ENCODE data around the gene ARFGEF3.

ARFGEF3 gene

DNA sequence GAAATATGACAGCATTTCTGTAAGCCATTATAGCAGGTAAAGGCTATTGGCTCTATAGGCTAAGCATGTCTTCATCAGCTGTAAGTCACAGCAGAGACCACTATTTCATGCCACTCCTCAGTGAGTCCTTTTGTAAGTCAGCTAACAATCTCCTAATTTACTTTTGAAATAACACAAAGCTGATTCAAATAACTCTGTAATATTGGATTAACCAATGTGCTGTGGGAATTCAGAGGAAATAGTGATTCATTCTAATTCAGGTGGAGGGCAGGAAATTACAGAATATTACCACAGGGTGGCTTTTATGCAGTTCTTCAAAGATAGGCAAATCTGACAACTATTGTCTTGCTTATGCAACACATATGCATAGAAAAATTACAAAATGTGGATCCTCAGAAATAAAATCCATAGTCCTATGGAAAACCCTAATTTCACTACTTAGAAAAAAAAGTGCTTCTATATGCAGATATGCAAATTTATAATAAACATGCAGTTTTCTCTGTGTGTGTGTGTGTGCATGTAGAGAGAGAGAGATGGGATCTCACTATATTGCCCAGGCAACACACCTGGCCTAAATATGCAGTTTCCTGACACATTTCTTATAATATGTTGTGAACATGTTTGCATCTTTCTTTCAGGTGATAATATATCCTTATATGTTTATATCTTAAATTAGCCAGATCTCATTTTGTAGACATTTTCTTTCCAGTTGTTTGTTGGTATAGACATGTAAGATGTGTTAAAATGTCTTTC lies 211.1 kb downstream of the ARFGEF3 start:
- no peak for DNase-seq

DNA sequence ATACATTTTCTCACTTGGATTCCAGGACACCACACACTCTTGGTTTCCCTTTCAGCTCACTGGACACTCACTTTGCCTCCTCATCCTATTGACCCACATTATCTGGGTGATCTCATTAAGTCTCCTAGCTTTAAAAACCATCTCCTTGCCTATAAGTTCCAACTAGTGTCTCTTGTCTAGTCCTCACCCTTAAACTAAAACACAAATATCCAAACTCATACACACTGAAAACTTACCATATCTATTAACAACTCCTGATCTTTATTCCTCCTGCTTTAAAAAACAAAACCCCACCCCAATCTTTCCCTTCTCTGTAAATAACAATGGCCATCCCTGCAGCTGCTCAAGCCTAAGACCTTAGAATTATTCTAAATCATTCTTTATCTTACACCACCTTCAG lies 212.5 kb downstream of the ARFGEF3 start:
- no peak for DNase-seq

DNA sequence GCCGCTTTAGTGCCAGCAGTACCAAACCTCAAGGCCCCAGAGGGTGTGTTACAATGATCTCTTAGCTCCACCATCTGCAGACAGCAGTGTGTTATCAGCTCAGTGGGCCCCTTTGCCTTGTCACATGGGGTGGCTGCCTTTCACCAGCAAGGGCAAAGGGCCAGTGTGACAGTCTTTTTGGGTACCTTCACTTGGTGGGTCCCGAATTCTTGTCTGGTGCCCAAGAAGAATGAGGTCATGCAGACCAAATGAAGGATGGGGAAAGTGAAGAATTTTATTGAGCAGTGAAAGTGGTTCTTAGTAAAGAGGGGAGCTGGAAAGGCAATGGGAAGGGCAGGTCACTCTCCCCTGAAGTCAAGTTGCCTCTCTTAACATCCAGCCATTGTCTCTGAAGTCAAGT lies 213.1 kb downstream of the ARFGEF3 start:
- no peak for DNase-seq

DNA sequence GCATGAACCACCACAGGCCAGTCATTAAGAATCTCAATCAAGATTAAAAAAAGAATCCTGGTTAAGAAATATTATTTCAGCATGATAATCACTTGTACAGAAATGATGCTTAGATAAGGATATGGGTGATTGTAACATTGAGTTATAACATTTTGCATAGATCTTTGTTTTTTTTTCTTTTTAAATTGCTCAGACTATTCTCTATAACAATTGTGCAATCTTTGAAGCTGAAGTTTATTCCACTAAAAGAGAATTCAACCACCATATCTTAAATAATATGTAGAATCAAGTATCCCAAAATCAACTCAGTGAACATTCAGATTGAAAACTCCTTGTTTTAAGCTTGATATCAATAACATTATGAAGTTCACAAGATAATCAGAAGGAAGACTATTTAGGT lies 215.3 kb downstream of the ARFGEF3 start:
- no peak for DNase-seq

DNA sequence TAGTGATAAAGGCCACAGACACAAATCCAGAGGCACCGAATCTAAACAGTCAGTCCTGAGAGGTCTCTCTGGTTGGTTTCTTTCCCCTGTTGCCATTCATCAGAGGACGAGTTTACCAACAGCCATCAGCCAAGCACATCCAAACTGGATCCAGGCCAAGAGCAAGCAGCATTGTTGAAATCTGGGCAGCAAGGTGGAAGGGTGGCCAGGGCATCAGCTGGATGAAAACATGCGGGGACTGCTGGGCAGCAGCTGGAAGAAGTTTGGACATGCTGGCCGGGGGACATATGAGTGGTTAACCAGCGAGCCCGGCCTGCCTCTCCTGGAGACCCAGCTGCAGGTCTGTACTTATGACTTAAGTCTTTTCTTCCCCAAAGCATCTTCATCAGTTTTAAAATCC lies 216.1 kb downstream of the ARFGEF3 start, which contains the start of gene SMIM28:
TSS of gene SMIM28 (plus strand) at position 62 of the 400 bp plus-strand sequence. CDS start at position 230, 168 bp downstream.
- DNase-seq, result no peak

DNA sequence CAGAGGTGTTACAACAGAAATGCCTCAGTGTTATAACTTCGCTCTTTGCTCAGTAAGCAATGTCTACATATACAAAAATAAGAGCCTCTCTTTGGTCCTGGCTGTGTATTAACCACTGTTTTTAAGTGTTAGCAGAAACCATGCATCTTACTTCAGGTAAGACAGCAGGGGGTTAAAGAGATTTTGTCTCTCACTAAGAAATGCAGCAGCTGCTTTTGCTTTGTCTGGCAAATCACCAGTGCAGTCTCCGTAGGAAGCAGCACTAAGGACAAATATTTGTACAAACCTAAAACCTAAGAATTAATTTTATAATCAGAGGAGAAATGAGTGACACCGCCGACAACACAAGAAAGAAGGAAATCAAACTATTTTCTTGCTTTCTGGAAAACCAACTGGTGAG lies 216.7 kb downstream of the ARFGEF3 start:
- no peak for DNase-seq

DNA sequence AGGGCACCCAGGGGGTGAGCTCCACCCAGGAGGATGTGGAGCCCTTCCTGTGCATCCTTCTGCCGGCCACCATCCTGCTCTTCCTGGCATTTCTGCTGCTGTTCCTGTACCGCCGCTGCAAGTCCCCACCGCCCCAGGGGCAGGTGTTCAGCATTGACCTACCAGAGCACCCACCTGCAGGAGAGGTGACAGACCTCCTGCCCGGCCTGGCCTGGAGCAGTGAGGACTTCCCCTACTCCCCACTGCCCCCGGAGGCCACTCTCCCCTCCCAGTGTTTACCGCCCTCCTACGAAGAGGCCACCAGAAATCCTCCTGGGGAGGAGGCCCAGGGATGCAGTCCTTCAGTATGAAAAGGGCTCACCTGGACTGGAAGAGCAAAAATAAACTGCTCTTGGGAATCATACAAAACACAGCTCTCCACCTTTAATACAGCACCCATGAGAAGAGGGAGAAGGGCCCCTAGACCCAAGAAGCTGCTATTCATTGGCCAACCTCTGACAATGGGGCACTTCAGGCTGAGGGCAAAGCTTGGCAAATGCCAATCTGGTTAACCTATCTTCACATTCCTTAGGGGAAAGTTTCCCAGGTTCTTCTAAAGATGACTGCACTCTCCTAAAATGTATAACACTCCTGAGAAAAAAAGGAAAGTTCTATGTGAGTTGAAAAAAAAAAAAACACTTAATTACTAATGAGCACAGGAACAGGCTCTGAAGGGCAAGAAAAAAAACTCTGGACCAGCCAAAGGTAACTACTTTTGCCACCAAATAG lies 220.9 kb downstream of the ARFGEF3 start:
- no peak for DNase-seq

DNA sequence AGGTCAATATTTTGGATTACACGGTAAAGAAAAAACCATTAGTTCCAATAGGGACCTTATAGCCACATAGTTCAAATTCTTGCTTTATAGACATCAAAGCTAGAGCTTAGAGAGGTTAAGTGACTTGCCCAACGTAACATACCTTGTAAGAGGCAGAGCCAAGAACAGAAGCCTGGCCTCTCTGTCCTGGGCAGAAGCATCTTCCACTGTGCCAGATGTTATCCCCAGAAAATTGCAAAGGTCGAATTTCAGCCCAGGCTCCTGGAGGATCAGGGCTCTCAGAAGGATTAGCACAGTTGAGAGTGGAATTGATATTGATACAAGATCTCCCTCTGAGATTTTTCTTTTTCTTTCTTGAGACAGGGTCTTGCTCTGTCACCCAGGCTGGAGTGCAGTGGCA lies 222.0 kb downstream of the ARFGEF3 start:
- DNase-seq, result no peak

DNA sequence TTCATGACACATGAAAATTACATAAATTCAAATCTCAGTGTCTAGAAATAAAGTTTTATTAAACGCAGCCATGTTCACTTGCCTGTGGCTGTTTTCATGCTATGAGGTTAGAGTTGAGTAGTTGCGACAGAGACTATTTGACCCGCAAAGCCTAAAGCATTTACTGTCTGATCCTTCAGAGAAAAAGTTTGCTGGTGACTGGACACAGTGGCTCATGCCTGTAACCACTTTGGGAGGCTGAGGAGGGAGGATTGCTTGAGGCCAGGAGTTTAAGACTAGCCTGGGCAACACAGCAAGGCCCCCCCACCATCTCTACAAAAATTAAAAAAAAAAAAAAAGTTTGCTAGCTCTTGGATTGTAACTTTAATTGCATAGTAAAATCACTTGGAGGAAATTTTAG lies 225.2 kb downstream of the ARFGEF3 start:
- DNase-seq, result no peak

DNA sequence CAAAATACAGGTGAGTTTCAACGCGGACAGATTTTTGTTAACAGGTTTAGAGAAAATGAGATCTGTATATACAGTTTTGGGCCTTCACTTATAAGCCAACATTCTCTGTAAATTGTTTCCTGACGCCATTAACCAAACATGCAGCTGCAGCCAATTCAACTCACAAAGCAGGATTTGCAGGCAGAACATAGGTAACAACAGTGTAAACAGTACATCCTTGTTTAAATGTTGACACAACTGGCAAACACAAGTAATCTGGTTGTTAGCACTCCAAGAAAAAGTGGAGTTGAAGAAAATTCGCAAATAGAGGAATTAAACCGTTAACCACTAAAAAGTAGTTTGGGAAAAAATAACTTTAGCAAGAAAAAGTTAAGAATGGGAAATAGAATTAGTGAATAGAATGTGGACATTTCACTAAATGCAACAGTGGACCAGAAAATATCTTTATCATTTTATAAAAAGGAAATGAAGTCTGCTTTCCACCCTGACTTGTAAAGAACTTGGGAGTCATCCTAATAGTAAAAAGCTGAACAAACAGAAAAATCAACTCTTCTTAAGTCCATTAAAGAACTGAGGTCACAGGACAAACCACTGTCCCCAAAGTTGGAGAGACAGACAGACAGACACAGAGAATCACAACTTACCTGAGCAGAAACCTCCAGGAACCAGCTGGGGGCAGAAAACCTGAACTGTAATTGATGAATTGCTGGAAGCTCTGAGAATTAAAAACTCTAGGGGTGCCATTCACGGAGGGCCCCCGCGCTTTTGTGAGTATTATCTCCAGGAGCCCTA lies 226.0 kb downstream of the ARFGEF3 start:
- DNase-seq, result no peak

DNA sequence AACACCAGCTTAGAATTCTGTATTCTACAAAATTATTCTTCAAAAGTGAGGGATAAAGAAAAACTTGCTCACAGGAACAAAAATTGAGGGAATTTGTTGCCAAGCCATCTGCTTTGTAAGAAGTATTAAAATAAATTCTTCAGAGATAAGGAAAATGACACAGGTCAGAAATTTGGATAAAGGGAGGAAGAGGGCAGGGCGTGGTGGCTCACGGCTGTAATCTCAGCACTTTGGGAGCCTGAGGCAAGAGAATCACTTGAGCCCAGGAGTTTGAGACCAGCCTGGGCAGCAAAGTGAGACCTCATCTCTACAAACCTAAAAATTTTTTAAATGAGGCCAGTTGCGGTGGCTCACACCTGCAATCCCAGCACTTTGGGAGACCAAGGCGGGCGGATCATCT lies 227.8 kb downstream of the ARFGEF3 start:
- no peak for DNase-seq
